GM12874 (cell line): ENCODE data around the gene FAM151B.

ENCODE experiments used
- CTCF ChIP-seq: IDR thresholded peaks from 2 replicates; pipeline ENCODE4 v1.5.1; 2011; ENCODE audit warnings: low read depth, mild to moderate bottlenecking, control low read depth, low read length, moderate library complexity; ENCODE audit not compliant: insufficient read depth

The FAM151B gene

DNA sequence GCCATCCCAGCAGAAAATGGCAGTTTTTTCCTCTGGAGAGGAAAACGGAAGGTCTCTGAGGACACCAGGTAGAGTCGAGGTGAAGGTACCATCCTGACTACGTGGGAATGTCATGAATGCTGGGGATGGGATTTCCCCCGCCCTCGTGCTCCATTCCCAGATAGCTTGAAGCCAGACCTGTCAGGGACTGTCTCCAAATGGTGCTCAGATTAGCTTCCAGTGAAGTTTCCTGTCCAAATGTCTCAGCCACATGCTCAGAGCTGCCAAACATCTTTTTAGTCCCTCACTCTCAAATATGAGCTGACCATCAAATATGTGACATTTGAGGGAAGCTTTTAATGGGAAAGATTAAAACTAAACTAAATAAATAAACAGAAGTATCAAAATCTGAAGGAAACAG is 89.8 kb downstream of the FAM151B start:
- TF ChIP-seq CTCF = no peak

GRCh38 chr5:80579050-80579449 is 91.2 kb downstream of the FAM151B start:
- no peak for TF ChIP-seq CTCF

- no peak for TF ChIP-seq CTCF
These were observed 96.9 kb downstream of the FAM151B start for GRCh38 chr5:80584770-80585169.

DNA sequence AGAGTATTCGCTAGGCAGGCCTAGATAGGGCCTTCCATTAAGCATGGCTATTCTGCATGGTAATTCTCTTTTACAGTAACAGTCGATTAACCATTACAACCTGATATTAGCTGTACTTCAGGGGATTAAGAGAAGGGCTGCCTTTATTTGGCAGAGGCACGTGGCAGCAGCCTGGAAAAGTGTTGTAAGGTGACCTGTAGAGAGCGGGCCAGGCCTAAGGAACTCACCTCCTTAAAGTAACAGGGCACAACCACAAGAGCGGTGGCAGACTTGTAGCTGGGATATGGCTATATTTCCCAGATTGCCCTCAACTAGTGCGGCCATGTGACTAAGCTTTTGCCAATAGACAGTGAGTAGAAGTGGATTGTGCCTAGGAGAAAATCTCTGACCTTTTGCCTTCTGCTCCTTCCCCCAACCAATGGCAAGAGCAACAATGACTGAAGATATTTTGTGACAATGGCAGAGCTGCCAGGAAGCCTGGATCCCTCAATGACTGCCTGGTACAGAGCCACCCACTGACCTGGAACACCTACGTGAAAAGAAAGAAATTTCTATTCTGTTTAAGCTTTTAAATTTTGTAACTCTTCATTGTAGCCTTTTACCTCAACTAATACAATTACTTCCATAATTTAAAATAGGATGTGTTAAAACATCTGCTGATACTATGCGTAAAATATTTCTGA is 101.1 kb downstream of the FAM151B start:
- TF ChIP-seq CTCF = no peak

GRCh38 chr5:80590766-80591165 is 102.9 kb downstream of the FAM151B start:
- no peak for TF ChIP-seq CTCF

- no peak for TF ChIP-seq CTCF
These were observed 103.5 kb downstream of the FAM151B start for GRCh38 chr5:80591352-80591751.

DNA sequence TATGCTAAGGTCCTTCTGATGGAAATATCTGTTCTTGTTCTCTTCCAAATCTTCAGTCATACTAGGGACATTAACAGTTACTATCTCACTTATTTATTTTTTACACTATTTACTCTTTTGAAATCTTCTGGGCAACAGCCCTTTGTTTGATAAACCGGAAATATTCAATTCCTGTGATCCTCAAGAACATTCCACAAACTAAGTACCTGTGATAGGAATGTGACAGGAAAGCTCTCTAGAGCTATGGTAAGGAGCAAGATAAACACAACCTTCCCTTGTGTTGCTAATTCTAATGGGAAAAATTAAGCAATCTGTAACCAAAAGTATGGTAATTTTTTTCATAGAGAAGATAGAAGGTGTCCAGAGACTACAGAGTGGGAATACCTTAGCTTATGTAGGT is 104.2 kb downstream of the FAM151B start:
- no peak for TF ChIP-seq CTCF
